ENCODE results near the gene CHST8. TPM values are rescaled to one million over a fixed set of nuclear protein-coding genes. Genes with fewer than 3 reads are reported as not detected.

Gene CHST8
- total and polyA plus RNA-seq, 2 of the 13 experiments (the other 11 are each of a cell fraction or from before 2014, with no cell fraction given): not detected

GRCh38 chr19:33724021-33724720 lies 102.4 kb downstream of the CHST8 start (continued):
- TF ChIP-seq TFAP4 (IDR thresholded peaks at IDR 0.05; ENCODE audit: borderline replicate concordance, low read depth) (no peak), HNF1A (IDR thresholded peaks at IDR 0.05; ENCODE audit: low read depth) (no peak), HNF1A (CRISPR knock-in tag; IDR thresholded peaks at IDR 0.05; ENCODE audit: borderline replicate concordance) (no peak), RBFOX2 (IDR thresholded peaks at IDR 0.05; ENCODE audit: low read depth, low read length) (no peak), MAFK (conservative IDR thresholded peaks at IDR 0.05 in 1 of 2, IDR thresholded peaks at IDR 0.05 in 1 of 2; ENCODE audit: low read length in 2 of 2) (no peak), ISL2 (CRISPR knock-in tag; IDR thresholded peaks at IDR 0.05) (no peak)
- TF ChIP-seq, protein P1, sequence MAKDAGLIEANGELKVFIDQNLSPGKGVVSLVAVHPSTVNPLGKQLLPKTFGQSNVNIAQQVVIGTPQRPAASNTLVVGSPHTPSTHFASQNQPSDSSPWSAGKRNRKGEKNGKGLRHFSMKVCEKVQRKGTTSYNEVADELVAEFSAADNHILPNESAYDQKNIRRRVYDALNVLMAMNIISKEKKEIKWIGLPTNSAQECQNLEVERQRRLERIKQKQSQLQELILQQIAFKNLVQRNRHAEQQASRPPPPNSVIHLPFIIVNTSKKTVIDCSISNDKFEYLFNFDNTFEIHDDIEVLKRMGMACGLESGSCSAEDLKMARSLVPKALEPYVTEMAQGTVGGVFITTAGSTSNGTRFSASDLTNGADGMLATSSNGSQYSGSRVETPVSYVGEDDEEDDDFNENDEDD (CRISPR knock-in tag; IDR thresholded peaks at IDR 0.05; ENCODE audit: borderline replicate concordance): no peak

Data from HepG2 (cell line).